HUES48 (cell line): ENCODE data around the gene MEG3.

Source experiments
- H3K27ac ChIP-seq: one replicate; pipeline ENCODE4 v1.7.0; 2013; ENCODE audit warnings: low read depth, low read length, inconsistent platforms
- H3K27me3 ChIP-seq: 2 replicates; pipeline ENCODE4 v1.6.1; 2013; ENCODE audit warnings: mild to moderate bottlenecking, low read length; ENCODE audit not compliant: control insufficient read depth, insufficient read depth
- H3K36me3 ChIP-seq: 2 replicates; pipeline ENCODE4 v1.6.1; 2013; ENCODE audit warnings: low read length; ENCODE audit not compliant: control insufficient read depth, insufficient read depth
- H3K4me1 ChIP-seq: 2 replicates; pipeline ENCODE4 v1.6.1; 2013; ENCODE audit warnings: mild to moderate bottlenecking, low read length; ENCODE audit not compliant: control insufficient read depth, insufficient read depth
- H3K4me3 ChIP-seq: 2 replicates; pipeline ENCODE4 v1.5.1; 2013; ENCODE audit warnings: mild to moderate bottlenecking, low read depth, low read length
- H3K9ac ChIP-seq: 2 replicates; pipeline ENCODE4 v1.6.1; 2013; ENCODE audit warnings: mild to moderate bottlenecking, low read depth, low read length, moderate library complexity
- H3K9me3 ChIP-seq: 2 replicates; pipeline ENCODE4 v1.6.1; 2013; ENCODE audit warnings: low read length; ENCODE audit not compliant: control insufficient read depth, insufficient read depth

Gene MEG3

DNA sequence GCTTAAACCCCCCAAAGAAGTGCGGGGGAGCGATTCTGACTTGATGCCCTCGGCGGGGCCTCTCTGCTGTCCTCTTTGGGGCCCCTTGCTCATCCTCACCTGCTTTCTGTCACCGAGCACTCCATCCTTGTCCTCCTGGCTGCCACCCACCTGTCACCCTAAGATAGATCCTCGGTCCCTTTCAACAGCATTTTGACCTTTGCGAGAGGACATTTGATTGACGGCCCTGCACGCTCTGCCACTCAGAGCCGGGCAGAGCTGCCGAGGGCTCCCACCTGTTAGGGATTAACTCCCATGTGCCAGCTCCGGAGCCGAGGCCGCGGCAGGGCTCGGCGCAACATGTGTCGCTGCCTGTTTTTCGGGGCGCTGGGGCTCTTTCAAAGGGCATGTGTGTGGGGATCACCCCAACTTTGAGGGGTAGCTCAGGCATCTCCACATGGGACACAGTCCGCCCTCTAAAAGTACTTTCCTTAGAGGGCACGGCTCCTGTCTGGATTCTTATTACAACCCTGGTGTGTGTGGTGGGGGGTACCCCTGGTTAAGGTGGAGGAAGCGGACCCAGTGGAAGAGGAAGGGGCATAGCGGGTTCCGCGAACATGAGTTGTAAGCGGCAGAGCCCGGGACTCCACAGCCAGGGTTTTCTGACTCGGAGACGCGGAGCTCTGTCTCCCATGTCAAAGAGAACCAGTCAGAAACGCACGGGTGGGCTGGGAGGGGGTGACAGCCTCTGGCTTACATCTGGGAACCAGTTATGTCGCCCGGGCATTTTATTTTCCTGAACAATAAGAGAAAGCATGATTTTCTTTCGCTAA lies 811 bp upstream of the MEG3 start:
- peaks cover 9% of the 10 kb centered on the region for H3K36me3 ChIP-seq
- H3K9ac ChIP-seq = no peak overlapping the region
- H3K27ac ChIP-seq = no peak overlapping the region
- H3K4me1 ChIP-seq = peaks cover 7% of the 10 kb centered on the region; the same call in 1 of the 2 replicates
- no peaks in the 10 kb centered on the region; the same call in 1 of the 2 replicates for H3K9me3 ChIP-seq
- no peaks in the 10 kb centered on the region for H3K27me3 ChIP-seq
- peak overlapping the region; percentile 70; the same call in 1 of the 2 replicates for H3K4me3 ChIP-seq

DNA sequence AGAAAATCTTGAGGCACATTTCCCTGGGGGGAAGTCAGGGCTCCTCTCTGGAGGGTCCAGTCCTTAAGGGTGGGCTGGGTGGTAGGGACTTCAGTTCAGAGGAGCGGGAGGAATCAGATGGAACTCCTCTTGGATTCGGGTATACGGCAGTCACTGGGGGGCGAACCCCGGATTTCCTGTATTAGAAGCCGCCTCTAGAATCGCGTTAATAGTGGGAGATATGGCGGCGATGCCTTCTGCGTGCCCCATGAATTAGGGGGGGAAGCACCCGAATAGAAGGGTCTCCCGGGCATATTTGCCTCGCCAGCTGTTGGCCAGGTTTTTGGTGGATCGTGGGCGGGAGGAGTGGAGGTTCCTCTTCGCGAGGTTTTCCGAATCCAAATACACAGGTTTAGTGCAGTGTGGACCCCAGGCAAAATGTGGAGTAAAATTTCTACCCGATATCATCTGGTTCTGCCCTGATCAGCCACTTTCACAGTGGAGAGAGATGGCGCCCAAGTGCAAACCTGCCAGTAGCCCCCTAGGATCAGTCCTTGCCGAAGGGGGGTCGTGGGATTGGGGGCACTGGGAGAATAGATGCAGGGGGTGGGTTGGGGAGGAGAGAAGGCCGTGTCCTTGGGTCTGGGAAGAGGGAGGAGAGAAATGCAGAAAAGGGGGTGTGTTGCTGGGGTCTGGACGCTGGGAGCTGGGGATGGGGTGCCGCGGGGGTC lies 628 bp downstream of the MEG3 start:
- H3K9ac ChIP-seq = peak overlapping the region; percentile 73

DNA sequence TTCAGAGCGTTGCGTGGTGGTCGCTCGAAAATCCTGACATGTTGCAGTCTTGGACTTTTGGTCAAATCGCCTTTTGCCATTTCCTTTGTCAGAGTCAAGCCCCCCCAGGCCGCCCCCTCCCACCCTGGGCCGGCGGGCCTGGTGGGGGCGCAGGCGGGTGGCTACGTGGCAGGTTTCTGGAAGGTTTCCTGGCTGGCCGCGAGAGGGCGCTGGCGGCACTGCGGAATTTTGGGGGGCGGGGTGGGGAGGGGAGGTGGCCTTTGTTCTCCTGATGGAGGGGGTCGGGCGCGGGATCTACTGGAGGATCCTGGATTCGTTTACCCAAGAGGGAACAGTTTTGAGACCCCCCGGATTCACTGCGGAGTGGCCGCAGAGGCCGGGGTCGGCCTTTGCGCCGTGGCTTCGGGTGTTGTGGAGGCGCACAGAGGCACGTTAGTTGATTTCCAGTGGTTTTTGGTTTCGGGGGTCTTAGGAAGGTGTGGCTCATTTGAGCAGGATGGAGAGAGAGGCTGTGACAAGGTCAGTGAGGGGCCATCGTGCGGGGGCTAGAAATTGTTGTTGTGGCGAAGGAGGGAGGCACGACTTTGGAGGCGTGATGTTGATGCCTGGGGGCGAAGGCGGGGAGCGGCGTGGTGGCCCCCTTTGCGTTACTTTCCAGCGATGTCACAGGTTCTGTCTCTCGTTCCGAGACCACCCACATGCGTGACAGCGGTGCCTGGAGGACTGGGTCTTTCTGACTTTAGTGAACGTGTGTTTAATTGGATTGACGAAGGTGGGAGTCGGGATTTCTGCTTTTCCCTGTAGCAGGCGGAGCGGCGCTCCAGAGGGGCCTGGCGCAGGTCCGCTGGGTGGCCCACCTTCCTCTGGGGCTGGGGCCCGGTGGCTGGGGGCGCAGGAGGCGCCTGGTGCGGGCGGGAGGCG lies 1.4 kb downstream of the MEG3 start:
- peaks cover 18% of the 10 kb centered on the region for H3K36me3 ChIP-seq
- peak overlapping the region; percentile 48; the same call in 1 of the 2 replicates for H3K9ac ChIP-seq
- H3K4me1 ChIP-seq = peaks cover 28% of the 10 kb centered on the region
- H3K9me3 ChIP-seq = no peaks in the 10 kb centered on the region; the same call in 1 of the 2 replicates
- H3K27me3 ChIP-seq = no peaks in the 10 kb centered on the region
- peak overlapping the region; percentile 70 for H3K4me3 ChIP-seq
- H3K27ac ChIP-seq = no peak overlapping the region

More for the DNA sequence above, 628 bp downstream of the MEG3 start:
- Histone ChIP-seq H3K27me3 (no peaks in the 10 kb centered on the region), H3K36me3 (peaks cover 14% of the 10 kb centered on the region), H3K4me3 (peak overlapping the region; percentile 70), H3K27ac (no peak overlapping the region), H3K4me1 (peaks cover 20% of the 10 kb centered on the region), H3K9me3 (no peaks in the 10 kb centered on the region; the same call in 1 of the 2 replicates)

DNA sequence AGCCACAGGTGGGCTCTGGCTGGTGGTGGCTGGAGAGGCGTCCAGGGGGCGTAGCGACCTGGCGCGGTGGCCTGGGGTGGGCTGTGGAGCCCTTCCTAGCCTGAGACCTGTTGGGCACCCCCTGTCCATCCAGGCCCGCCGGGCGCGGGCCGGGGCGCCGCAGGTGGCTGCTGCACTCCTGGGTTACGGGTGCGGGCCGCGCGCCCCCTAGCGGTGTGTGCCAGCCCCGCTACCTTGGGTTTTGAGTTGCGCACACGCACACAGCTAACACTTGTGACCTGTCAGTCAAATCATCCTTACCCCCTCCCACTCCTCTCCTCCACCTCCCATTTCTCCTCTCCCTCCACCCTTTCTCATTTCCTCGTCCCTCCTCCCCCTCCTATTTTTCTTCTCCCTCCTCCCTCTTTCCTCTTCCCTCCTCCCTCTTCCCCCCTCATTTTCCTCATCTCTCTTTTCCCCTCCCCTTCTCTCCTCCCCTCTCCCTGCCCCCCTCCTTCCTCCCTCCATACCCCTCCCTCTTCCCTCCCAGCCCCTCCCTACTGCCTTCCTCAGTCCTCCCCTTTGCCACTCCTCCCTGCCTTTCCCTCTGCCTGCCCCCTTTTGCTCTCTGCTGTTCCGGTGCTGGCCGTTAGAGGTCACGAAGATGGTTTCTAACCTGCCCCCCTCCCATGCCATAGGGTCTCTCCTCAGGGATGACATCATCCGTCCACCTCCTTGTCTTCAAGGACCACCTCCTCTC lies 2.3 kb downstream of the MEG3 start:
- no peaks in the 10 kb centered on the region; the same call in 1 of the 2 replicates for H3K9me3 ChIP-seq
- H3K27me3 ChIP-seq = no peaks in the 10 kb centered on the region
- H3K4me3 ChIP-seq = peak overlapping the region; percentile 70
- H3K4me1 ChIP-seq = peaks cover 34% of the 10 kb centered on the region
- H3K36me3 ChIP-seq = peaks cover 23% of the 10 kb centered on the region
- no peak overlapping the region for H3K9ac ChIP-seq
- H3K27ac ChIP-seq = no peak overlapping the region

DNA sequence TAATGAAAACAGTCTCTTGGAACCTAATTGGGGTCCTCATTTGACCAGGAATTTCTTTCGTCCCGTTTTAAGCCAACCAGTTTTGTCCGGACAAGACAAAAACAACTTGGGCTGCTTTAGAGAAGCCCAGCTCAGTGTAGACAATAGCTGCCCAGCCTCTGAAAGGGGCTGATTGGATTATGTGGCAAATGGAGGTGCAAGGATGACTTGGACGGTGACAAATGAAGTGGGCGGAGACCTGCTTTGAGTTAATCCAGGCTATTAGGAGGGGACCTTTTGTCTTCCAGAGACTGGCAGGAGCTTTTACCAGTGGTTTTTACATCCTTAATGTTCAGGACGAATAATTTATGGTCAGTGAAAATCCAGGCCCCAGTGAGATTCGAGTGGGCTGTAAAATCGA lies 4.8 kb downstream of the MEG3 start:
- H3K4me3 ChIP-seq = no peak overlapping the region
- H3K36me3 ChIP-seq = peaks cover 32% of the 10 kb centered on the region
- peaks cover 34% of the 10 kb centered on the region for H3K4me1 ChIP-seq
- H3K9me3 ChIP-seq = no peaks in the 10 kb centered on the region; the same call in 1 of the 2 replicates
- H3K27me3 ChIP-seq = no peaks in the 10 kb centered on the region
- H3K27ac ChIP-seq = peak overlapping the region; percentile 71
- H3K9ac ChIP-seq = no peak overlapping the region

DNA sequence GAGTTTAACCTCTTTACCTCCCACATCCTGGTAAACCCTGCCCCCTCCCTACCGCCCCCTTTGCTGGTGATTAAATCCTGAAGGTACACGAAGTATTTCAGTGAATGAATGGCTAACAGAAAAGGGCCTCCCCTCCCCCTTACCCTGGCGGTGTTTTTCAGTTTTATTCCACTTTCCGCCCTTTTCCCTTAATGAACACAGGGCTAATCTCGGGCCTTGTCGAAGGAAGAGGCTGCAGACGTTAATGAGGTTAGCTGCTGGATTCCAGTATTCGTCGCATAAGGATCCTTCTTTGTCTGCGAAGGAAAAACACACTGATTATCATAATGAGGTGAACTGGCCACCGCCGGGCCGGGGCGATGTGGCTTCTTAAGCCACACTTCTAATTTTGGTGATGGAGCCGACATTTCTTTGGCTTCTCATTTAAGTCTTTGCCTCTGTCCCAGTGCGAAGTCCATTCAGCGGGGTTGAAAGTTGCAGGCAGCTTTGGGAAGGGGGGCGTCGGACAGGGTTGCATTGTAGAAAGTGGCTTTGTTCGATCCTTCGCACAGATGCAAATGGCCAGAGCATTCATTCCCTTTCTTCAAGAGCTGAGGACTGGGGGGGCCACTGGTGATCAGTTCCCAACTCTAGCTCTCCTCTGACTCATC lies 6.5 kb downstream of the MEG3 start:
- Histone ChIP-seq H3K36me3 (peaks cover 32% of the 10 kb centered on the region), H3K27me3 (no peaks in the 10 kb centered on the region), H3K9me3 (no peaks in the 10 kb centered on the region; the same call in 1 of the 2 replicates), H3K4me1 (peaks cover 34% of the 10 kb centered on the region), H3K9ac (no peak overlapping the region), H3K27ac (peak overlapping the region; percentile 78), H3K4me3 (no peak overlapping the region)

DNA sequence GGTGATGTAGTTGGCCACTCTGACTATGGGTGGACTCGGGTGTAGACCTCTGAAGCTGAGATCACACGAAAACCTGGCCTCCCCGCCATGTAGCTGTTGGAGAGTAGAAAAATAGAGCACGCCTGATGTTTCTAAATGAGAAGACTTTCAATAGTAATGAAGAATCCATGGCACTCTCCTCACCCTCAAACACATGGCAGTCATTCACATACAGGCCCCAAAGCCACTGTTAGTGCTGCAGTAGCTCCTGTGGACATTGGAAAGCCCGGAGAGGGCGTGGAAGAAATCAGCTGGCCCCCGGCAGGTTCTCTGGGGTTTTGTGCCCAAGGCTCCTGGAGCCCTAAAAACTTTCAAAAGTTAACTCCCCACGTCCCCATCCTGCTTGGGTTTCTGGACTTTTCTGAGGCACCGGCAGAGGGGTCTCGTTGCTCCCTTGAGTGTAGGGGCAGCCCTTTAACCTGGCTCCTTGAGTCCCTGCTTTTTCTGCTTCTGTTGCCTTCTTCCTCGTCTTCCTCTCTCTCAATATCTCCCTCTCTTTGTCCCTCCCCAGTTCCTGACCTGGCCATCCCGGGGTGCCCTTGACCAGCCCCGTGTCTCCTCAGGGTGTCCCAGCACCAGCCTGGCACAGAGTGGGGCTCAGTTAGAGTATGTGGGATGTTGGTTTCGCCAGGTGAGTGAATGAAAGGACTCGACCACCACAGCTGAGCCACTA lies 8.3 kb downstream of the MEG3 start:
- Histone ChIP-seq H3K27me3 (no peaks in the 10 kb centered on the region), H3K4me3 (no peak overlapping the region), H3K27ac (no peak overlapping the region), H3K4me1 (peaks cover 40% of the 10 kb centered on the region), H3K9me3 (no peaks in the 10 kb centered on the region), H3K36me3 (peaks cover 29% of the 10 kb centered on the region), H3K9ac (no peak overlapping the region)

DNA sequence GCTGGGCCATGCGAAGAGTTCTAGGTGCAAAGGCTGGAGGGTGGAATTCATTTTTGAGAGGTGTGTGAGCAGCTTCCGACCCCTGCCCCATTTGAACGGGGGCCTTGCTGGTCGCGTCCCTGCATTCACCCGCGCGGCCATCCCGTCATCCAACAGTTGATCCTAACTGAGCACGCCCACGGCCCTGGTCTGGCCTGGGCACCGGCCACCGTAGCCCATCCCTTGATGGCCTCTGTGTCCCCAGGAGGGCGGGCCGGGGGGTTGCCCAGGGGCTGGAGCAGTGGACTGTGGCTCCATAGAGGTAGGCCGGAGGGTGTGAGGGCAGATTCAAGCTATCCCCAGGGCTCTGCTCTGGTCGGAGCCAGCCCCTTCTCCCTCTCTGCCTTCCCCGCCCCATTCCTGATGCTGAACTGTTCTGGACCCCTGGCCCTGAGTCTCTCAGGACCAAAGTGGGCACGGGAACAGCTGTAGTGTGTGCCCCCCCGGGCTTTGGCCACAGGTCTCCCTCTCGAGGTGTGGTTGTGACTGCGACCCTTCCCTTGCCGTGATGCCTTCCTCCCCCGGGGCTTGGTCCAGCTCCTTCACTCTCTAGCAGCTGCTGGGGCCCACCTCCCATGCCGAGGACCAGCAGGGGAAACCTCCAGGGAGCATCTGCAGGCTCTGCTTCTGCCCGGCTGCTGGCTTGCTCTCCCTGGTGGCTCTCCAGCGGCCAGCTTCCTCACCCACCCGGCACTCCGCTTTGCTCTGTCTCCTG lies 9.1 kb downstream of the MEG3 start:
- no peaks in the 10 kb centered on the region for H3K27me3 ChIP-seq
- no peak overlapping the region for H3K4me3 ChIP-seq
- peaks cover 41% of the 10 kb centered on the region for H3K4me1 ChIP-seq
- H3K9ac ChIP-seq = no peak overlapping the region
- H3K27ac ChIP-seq = no peak overlapping the region
- no peaks in the 10 kb centered on the region for H3K9me3 ChIP-seq
- H3K36me3 ChIP-seq = peaks cover 25% of the 10 kb centered on the region
